ENCODE results near the gene STAM2.
"Not testable (repeated sequence)": the region's sequence is repeated elsewhere in the genome, so short reads cannot be mapped to it uniquely, and the experiment has no call there.

STAM2 gene

DNA sequence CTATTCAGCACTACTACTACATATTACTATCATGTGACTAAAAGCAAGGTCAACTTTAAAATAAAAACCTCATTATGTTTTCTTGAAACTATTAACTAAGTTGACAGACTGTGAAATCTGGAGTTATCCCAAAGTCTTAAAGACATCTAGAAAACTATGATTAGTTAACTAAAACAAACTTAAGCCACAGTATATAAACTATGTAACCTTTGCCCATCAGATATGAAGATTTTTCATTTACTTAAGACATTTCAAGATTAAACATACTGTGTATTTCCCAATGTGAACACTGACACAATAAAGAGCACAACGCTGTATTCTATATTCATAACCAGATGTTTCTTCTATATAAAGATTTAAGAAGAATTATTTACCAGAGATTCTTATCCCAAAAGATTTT, 43.3 kb downstream of the STAM2 start:
- DNase-seq (ENCODE audit: low spot score): no peak
- TF ChIP-seq, protein P1, sequence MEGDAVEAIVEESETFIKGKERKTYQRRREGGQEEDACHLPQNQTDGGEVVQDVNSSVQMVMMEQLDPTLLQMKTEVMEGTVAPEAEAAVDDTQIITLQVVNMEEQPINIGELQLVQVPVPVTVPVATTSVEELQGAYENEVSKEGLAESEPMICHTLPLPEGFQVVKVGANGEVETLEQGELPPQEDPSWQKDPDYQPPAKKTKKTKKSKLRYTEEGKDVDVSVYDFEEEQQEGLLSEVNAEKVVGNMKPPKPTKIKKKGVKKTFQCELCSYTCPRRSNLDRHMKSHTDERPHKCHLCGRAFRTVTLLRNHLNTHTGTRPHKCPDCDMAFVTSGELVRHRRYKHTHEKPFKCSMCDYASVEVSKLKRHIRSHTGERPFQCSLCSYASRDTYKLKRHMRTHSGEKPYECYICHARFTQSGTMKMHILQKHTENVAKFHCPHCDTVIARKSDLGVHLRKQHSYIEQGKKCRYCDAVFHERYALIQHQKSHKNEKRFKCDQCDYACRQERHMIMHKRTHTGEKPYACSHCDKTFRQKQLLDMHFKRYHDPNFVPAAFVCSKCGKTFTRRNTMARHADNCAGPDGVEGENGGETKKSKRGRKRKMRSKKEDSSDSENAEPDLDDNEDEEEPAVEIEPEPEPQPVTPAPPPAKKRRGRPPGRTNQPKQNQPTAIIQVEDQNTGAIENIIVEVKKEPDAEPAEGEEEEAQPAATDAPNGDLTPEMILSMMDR (IDR thresholded peaks at IDR 0.05; ENCODE audit: extremely low read depth, insufficient read depth, missing control alignments): no peak
- in situ Hi-C loops (cut with MboI; ENCODE audit: low pct_unique_long_range_greater_than_20kb, low sequenced_read_pairs, unreplicated experiment): no loop called here

DNA sequence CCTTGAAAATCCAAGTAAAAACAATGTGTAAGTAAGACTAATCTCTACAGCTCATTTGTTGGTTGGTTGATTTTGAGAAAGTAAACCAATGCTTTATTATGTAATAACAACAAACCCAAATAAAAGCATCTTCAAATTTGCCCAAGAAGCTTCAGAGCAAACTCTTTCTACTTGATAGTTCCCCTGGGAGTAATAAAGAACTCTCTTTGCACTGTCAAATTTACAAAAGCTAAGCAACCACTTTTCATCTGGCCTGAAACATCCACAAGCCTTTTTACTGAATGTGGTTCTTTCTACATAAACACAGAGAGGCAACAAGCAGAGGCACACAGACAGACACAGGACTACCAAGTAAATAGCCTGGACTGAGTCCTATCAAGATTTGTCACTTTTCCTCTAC, 47.9 kb downstream of the STAM2 start:
- TF ChIP-seq, protein P1 (IDR thresholded peaks at IDR 0.05; ENCODE audit: extremely low read depth, insufficient read depth, missing control alignments): no peak
- no peak for DNase-seq (ENCODE audit: low spot score)
- in situ Hi-C loops (cut with MboI; ENCODE audit: low pct_unique_long_range_greater_than_20kb, low sequenced_read_pairs, unreplicated experiment): no loop called here

DNA sequence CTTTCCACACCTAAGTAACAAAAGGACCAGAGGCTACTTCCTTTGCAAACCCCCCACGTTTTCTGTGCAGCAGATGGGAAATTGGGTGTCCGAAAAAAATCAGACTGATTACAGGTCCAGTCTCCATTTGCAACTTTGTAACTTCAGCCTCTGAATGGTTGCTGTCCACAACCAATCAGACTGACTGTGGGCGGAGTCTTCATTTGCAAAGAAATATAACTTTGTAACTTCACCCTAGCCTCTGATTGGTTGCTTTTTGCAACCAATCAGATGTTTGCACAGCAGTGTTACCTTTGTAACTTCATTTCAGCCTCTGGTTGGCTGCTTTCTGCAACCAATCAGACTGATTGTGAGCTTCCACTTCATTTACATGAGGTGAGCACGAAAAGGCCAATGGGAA, 48.9 kb downstream of the STAM2 start:
- TF ChIP-seq, protein P1 (IDR thresholded peaks at IDR 0.05; ENCODE audit: extremely low read depth, insufficient read depth, missing control alignments): no peak
- no peak for DNase-seq (ENCODE audit: low spot score)
- in situ Hi-C loops (cut with MboI; ENCODE audit: low pct_unique_long_range_greater_than_20kb, low sequenced_read_pairs, unreplicated experiment): no loop called here

DNA sequence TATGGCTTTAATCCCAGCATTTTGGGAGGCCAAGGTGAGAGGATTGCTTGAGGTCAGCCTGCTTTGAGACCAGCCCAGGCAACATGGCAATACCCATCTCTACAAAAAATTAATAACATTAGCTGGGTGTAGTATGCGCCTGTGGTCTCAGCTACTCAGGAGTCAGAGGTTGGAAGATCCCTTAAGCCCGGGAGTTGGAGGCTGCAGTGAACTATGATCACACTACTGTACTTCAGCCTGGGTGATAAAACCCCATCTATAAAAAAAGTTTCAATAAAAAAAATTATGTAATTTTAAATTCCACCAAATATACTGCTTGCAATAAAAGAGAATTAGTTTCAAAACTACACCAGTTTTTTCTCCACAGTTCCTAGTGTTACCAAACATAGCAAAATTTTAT, 53.4 kb downstream of the STAM2 start:
- TF ChIP-seq, protein P1 (IDR thresholded peaks at IDR 0.05; ENCODE audit: extremely low read depth, insufficient read depth, missing control alignments): no peak
- in situ Hi-C loops (cut with MboI; ENCODE audit: low pct_unique_long_range_greater_than_20kb, low sequenced_read_pairs, unreplicated experiment): no loop called here
- no peak for DNase-seq (ENCODE audit: low spot score)

DNA sequence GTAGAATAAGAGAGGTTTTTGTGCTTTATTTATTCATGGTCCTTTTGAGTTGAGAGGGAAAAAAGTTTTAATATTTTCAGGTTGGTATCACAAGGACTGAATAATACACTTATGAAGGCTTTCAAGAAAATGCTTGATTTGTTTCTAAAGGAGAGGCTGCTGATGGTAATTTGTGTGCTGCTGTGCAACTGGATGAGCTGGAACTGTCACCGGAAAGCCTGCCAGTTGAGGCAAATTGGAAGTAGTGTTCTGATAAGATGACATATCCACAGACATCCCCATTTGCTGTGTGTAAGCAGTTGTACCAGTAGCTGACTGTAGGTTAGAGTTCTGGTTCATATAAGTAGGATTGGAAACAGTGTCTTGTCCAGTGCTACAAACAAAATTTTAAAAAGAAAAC, 55.1 kb downstream of the STAM2 start:
- no peak for DNase-seq (ENCODE audit: low spot score)
- in situ Hi-C loops (cut with MboI; ENCODE audit: low pct_unique_long_range_greater_than_20kb, low sequenced_read_pairs, unreplicated experiment): no loop called here

DNA sequence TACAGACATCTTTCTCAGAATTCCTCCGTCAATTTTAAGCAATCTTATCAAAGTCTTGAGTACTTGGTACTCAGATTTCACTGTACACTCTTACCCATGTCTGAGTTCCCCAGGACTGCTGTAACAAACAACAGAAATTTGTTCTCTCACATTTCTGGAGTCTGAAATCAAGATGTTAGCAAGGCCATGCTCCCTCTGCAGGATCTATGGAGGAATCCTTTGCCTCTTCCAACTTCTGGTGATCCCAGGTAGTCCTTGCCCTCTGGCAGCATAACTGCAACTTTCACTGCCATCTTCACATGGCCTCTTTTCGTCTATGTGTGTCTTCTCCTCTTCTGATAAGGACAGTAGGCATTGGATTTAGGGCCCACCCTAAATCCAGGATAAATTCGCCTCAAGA, 59.6 kb downstream of the STAM2 start:
- TF ChIP-seq, protein P1 (IDR thresholded peaks at IDR 0.05; ENCODE audit: extremely low read depth, insufficient read depth, missing control alignments): no peak
- no peak for DNase-seq (ENCODE audit: low spot score)
- in situ Hi-C loops (cut with MboI; ENCODE audit: low pct_unique_long_range_greater_than_20kb, low sequenced_read_pairs, unreplicated experiment): no loop called here

More for the DNA sequence above, 55.1 kb downstream of the STAM2 start:
- TF ChIP-seq, protein P1 (IDR thresholded peaks at IDR 0.05; ENCODE audit: extremely low read depth, insufficient read depth, missing control alignments): no peak

DNA sequence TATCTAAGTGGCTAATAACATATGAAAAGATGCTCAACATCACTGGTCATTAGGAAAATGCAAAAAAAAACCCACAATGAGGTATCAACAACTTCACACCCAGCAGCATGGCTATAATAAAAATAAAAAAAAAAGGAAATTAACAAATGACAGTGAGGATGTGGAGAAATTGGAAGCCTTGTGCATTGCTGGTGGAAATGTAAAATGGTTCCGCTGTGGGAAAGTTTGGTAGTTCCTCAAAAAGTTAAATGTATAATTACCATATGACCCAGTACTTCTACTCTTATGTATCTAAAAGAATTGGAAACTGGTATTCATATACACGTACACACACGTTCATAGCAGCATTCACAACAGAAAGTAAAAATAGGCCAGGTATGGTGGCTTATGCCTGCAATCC, 61.2 kb downstream of the STAM2 start:
- DNase-seq (ENCODE audit: low spot score): no peak
- in situ Hi-C loops (cut with MboI; ENCODE audit: low pct_unique_long_range_greater_than_20kb, low sequenced_read_pairs, unreplicated experiment): no loop called here
- TF ChIP-seq, protein P1 (IDR thresholded peaks at IDR 0.05; ENCODE audit: extremely low read depth, insufficient read depth, missing control alignments): no peak

DNA sequence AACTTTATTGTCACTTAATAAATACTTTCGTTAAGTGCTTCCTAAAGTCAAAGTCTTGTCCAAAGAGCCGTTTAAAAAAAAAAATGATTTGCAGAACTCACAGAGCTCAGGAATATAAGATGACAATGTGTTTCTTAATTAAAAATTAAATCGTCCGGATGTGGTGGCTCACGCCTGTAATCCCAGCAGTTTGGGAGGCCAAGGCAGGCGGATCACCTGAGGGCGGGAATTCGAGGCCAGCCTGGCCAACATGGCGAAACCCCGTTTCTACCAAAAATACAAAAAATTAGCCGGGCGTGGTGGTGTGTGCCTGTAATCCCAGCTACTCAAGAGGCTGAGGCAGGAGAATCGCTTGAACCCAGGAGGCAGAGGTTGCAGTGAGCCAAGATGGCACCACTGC, 68.4 kb downstream of the STAM2 start:
- DNase-seq (ENCODE audit: low spot score); in situ Hi-C loops (cut with MboI; ENCODE audit: low pct_unique_long_range_greater_than_20kb, low sequenced_read_pairs, unreplicated experiment): not testable (repeated sequence)
